HepG2 (cell line): ENCODE measurements around the gene PRKCD. TPM values are rescaled to one million over a fixed set of nuclear protein-coding genes. Genes with fewer than 3 reads are reported as not detected.
A peak's percentile ranks its signal among the peaks of the same experiment; 100 is the strongest.

Source experiments
- ATF7 ChIP-seq, 2 experiments: fragments of 450-650 bp in 1 of 2; sonication (generic) in 1 of 2; formaldehyde crosslinking in 1 of 2; IDR thresholded peaks; 2 replicates each; pipeline versions ENCODE4 v1.4.0 to v1.6.1; 2016 to 2020; ENCODE audit warnings: antibody characterized with exemption in 1 of 2, mild to moderate bottlenecking in 1 of 2, missing genetic modification reagents in 1 of 2
- CREM ChIP-seq, 2 experiments: sonication (generic) in 1 of 2; formaldehyde crosslinking in 1 of 2; IDR thresholded peaks; 2 replicates each; pipeline versions ENCODE4 v1.4.0 to v1.6.1; 2016 to 2020; ENCODE audit warnings: antibody characterized with exemption in 1 of 2, mild to moderate bottlenecking in 1 of 2, missing genetic modification reagents in 1 of 2
- GZF1 ChIP-seq: sonication (generic); formaldehyde crosslinking; IDR thresholded peaks from 2 replicates; pipeline ENCODE4 v1.5.1; 2020; ENCODE audit warnings: mild to moderate bottlenecking, missing genetic modification reagents
- HOXD1 ChIP-seq: sonication (generic); formaldehyde crosslinking; IDR thresholded peaks from 2 replicates; pipeline ENCODE4 v1.5.0; 2020; ENCODE audit warnings: missing genetic modification reagents
- IRF2 ChIP-seq: IDR thresholded peaks from 2 replicates; pipeline ENCODE4 v1.6.1; 2018; ENCODE audit warnings: missing genetic modification reagents, missing compliant biosample characterization
- KLF16 ChIP-seq, 2 experiments: sonication (generic) in 1 of 2; formaldehyde crosslinking in 1 of 2; IDR thresholded peaks; 2 replicates each; pipeline versions ENCODE4 v1.6.1 to v1.8.0; 2016 to 2023; ENCODE audit warnings: missing genetic modification reagents in 2 of 2, missing compliant biosample characterization in 1 of 2
- MAF1 ChIP-seq: sonication (generic); formaldehyde crosslinking; IDR thresholded peaks from 2 replicates; pipeline ENCODE4 v1.5.0; 2020; ENCODE audit warnings: missing genetic modification reagents, borderline replicate concordance
- MIER3 ChIP-seq: IDR thresholded peaks from 2 replicates; pipeline ENCODE4 v1.6.1; 2016; ENCODE audit warnings: missing compliant biosample characterization, borderline replicate concordance
- NAIF1 ChIP-seq: sonication (generic); formaldehyde crosslinking; IDR thresholded peaks from 2 replicates; pipeline ENCODE4 v1.5.0; 2020; ENCODE audit warnings: mild to moderate bottlenecking, missing genetic modification reagents, borderline replicate concordance
- NCOR1 ChIP-seq: fragments of 200-600 bp; sonication (generic); IDR thresholded peaks from 2 replicates; pipeline ENCODE4 v1.7.0; 2017; ENCODE audit warnings: antibody characterized with exemption, low read length, borderline replicate concordance
- NONO ChIP-seq, 2 experiments: fragments of 450-650 bp in 1 of 2; sonication (generic) in 1 of 2; formaldehyde crosslinking in 1 of 2; IDR thresholded peaks in 1 of 2; conservative IDR thresholded peaks in 1 of 2; 2 replicates each; pipeline versions ENCODE4 v1.6.1 to v1.8.0; 2017 to 2022; ENCODE audit warnings: mild to moderate bottlenecking in 1 of 2, missing genetic modification reagents in 1 of 2, moderate library complexity in 1 of 2
- PITX1 ChIP-seq: sonication (generic); formaldehyde crosslinking; IDR thresholded peaks from 2 replicates; pipeline ENCODE4 v1.5.1; 2020; ENCODE audit warnings: mild to moderate bottlenecking, missing genetic modification reagents
- RAD51 ChIP-seq: fragments of 450-650 bp; IDR thresholded peaks from 2 replicates; pipeline ENCODE4 v1.6.1; 2016; ENCODE audit warnings: borderline replicate concordance
- ZNF207 ChIP-seq: fragments of 450-650 bp; IDR thresholded peaks from 2 replicates; pipeline ENCODE4 v1.6.1; 2016; ENCODE audit warnings: antibody characterized with exemption, borderline replicate concordance
- ZNF292 ChIP-seq: sonication (generic); formaldehyde crosslinking; IDR thresholded peaks from 2 replicates; pipeline ENCODE4 v1.8.1; 2022; ENCODE audit warnings: mild to moderate bottlenecking, low read depth, missing genetic modification reagents, borderline replicate concordance
- ZNF317 ChIP-seq: sonication (generic); formaldehyde crosslinking; IDR thresholded peaks from 2 replicates; pipeline ENCODE4 v1.5.0; 2020; ENCODE audit warnings: mild to moderate bottlenecking, missing genetic modification reagents
- ZNF333 ChIP-seq: sonication (generic); formaldehyde crosslinking; IDR thresholded peaks from 2 replicates; pipeline ENCODE4 v1.4.0; 2020; ENCODE audit warnings: mild to moderate bottlenecking, missing genetic modification reagents, borderline replicate concordance
- ZNF839 ChIP-seq: sonication (generic); formaldehyde crosslinking; IDR thresholded peaks from 2 replicates; pipeline ENCODE4 v1.4.0; 2020; ENCODE audit warnings: missing genetic modification reagents, mild to moderate bottlenecking, borderline replicate concordance
- polyA plus RNA-seq, 8 experiments: library from polyadenylated mRNA; depleted of rRNA in 3 of 8; stranded (reverse) in 7 of 8; unstranded in 1 of 8; fragments of >200 nt; fragmentation: Illumina TruSeq in 4 of 8; extraction: Trizol in 4 of 8; gene quantifications; 2 replicates each; pipeline versions ENCODE4 v1.2.1 to v1.2.3, GENCODE V29; 2011 to 2016; ENCODE audit warnings: low read depth in 4 of 8, missing spikeins in 1 of 8, mixed read lengths in 1 of 8; ENCODE audit not compliant: insufficient read depth in 1 of 8
- total RNA-seq, 5 experiments: library from RNA; depleted of rRNA; stranded (reverse); fragments of >200 nt; fragmentation: Illumina TruSeq; extraction: Trizol; gene quantifications; 2 replicates each; pipeline ENCODE4 v1.2.3, GENCODE V29; 2016; ENCODE audit warnings: low read depth in 1 of 5
- TF ChIP-seq, protein P1 (sequence below): sonication (generic); formaldehyde crosslinking; IDR thresholded peaks from 2 replicates; pipeline ENCODE4 v1.5.0; 2020; ENCODE audit warnings: mild to moderate bottlenecking, missing genetic modification reagents, borderline replicate concordance
- TF ChIP-seq, protein P2 (sequence below): IDR thresholded peaks from 2 replicates; pipeline ENCODE4 v1.6.1; 2012; ENCODE audit warnings: inconsistent platforms

The PRKCD gene
- total and polyA plus RNA-seq, 2 of the 13 experiments (the other 11 are each of a cell fraction or from before 2014, with no cell fraction given), result 1.6 to 40.7 TPM

DNA sequence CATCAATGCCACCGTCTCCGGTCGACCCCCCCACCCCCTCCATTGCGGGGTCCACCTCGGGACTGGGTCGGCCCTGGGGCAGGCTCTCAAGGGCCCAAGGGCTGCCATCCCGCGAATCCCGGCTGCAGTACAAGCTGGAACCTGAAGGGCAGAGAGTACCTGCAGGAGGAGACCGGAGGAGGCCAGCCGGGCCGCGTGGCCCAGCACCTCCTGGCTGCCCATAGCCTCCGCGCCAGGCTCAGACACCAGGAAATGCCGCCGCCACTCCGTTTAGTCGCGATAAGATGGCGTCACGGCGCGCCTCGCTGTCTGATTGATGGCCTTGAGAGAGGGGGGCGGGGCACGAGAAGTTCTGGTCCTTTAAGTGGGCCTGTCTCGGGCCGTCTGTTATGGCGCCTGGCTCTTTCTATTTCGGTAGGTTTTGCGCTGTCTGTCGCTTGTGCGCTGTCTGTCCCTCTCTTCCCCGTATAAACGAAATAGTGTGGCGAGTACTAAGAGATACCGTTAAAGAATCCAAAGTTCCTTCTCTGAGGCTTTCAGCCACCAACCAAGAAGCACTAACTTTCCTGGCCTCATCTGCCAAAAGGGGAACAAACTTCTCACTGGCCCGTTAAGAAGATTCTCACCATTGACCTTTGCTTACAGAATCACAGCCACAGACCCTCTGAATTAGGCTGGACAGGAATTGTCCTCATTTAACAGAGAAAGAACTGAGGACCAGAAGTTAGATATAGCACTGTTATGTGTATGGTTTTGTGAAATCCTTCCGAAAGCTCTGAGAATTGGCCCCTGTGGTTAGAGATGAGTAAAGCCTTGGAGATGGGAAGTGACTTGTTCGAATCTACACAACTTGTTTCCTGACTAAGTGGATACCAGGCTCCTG, 30.6 kb upstream of the PRKCD start, which contains the start of gene RFT1 (continued):
- TF ChIP-seq MIER3 (CRISPR knock-in tag), result peak; percentile 87; the same call in 1 of the 2 replicates
- TF ChIP-seq ZNF333 (CRISPR knock-in tag), result 0 out of 2 replicates have a peak, but pooled peaks have one; percentile 55
- peak; percentile 37; the same call in 1 of the 2 replicates for TF ChIP-seq ZNF292 (CRISPR knock-in tag)
- no peak for TF ChIP-seq ATF7 (IDR thresholded peaks at IDR 0.05)
- 0 out of 2 replicates have a peak, but pooled peaks have one; percentile 21 for TF ChIP-seq ATF7 (CRISPR knock-in tag; IDR thresholded peaks at IDR 0.05)
- TF ChIP-seq MAF1 (CRISPR knock-in tag), result no peak
- TF ChIP-seq RAD51, result no peak
- TF ChIP-seq ZNF207, result no peak
- peak; percentile 98 for TF ChIP-seq CREM (IDR thresholded peaks at IDR 0.05)
- peak; percentile 78; the same call in 1 of the 2 replicates for TF ChIP-seq CREM (CRISPR knock-in tag; IDR thresholded peaks at IDR 0.05)
- TF ChIP-seq GZF1 (CRISPR knock-in tag), result no peak
- TF ChIP-seq NAIF1, result peak; percentile 55; the same call in 1 of the 2 replicates
- TF ChIP-seq NCOR1, result peak; percentile 41; the same call in 1 of the 2 replicates
- no peak; the same call in 1 of the 2 replicates for TF ChIP-seq ZNF317
- TF ChIP-seq, protein P1, sequence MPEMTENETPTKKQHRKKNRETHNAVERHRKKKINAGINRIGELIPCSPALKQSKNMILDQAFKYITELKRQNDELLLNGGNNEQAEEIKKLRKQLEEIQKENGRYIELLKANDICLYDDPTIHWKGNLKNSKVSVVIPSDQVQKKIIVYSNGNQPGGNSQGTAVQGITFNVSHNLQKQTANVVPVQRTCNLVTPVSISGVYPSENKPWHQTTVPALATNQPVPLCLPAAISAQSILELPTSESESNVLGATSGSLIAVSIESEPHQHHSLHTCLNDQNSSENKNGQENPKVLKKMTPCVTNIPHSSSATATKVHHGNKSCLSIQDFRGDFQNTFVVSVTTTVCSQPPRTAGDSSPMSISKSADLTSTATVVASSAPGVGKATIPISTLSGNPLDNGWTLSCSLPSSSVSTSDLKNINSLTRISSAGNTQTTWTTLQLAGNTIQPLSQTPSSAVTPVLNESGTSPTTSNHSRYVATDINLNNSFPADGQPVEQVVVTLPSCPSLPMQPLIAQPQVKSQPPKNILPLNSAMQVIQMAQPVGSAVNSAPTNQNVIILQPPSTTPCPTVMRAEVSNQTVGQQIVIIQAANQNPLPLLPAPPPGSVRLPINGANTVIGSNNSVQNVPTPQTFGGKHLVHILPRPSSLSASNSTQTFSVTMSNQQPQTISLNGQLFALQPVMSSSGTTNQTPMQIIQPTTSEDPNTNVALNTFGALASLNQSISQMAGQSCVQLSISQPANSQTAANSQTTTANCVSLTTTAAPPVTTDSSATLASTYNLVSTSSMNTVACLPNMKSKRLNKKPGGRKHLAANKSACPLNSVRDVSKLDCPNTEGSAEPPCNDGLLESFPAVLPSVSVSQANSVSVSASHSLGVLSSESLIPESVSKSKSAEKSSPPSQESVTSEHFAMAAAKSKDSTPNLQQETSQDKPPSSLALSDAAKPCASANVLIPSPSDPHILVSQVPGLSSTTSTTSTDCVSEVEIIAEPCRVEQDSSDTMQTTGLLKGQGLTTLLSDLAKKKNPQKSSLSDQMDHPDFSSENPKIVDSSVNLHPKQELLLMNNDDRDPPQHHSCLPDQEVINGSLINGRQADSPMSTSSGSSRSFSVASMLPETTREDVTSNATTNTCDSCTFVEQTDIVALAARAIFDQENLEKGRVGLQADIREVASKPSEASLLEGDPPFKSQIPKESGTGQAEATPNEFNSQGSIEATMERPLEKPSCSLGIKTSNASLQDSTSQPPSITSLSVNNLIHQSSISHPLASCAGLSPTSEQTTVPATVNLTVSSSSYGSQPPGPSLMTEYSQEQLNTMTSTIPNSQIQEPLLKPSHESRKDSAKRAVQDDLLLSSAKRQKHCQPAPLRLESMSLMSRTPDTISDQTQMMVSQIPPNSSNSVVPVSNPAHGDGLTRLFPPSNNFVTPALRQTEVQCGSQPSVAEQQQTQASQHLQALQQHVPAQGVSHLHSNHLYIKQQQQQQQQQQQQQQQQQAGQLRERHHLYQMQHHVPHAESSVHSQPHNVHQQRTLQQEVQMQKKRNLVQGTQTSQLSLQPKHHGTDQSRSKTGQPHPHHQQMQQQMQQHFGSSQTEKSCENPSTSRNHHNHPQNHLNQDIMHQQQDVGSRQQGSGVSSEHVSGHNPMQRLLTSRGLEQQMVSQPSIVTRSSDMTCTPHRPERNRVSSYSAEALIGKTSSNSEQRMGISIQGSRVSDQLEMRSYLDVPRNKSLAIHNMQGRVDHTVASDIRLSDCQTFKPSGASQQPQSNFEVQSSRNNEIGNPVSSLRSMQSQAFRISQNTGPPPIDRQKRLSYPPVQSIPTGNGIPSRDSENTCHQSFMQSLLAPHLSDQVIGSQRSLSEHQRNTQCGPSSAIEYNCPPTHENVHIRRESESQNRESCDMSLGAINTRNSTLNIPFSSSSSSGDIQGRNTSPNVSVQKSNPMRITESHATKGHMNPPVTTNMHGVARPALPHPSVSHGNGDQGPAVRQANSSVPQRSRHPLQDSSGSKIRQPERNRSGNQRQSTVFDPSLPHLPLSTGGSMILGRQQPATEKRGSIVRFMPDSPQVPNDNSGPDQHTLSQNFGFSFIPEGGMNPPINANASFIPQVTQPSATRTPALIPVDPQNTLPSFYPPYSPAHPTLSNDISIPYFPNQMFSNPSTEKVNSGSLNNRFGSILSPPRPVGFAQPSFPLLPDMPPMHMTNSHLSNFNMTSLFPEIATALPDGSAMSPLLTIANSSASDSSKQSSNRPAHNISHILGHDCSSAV, result 0 out of 2 replicates have a peak, but pooled peaks have one; percentile 48
- peak; percentile 54 to 61; a peak in 1 of 4 replicates for TF ChIP-seq KLF16 (CRISPR knock-in tag; IDR thresholded peaks at IDR 0.05)
- TF ChIP-seq NONO (IDR thresholded peaks at IDR 0.05), result no peak
- peak; percentile 85 for TF ChIP-seq NONO (CRISPR knock-in tag; conservative IDR thresholded peaks at IDR 0.05)
- 0 out of 2 replicates have a peak, but pooled peaks have one; percentile 33 for TF ChIP-seq ZNF839 (CRISPR knock-in tag)
- TF ChIP-seq, protein P2, sequence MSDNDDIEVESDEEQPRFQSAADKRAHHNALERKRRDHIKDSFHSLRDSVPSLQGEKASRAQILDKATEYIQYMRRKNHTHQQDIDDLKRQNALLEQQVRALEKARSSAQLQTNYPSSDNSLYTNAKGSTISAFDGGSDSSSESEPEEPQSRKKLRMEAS, result peak; percentile 95
- peak; percentile 81 for TF ChIP-seq IRF2
- peak; percentile 81; the same call in 1 of the 2 replicates for TF ChIP-seq PITX1 (CRISPR knock-in tag)
- peak; percentile 59; the same call in 1 of the 2 replicates for TF ChIP-seq HOXD1 (CRISPR knock-in tag)
